ENCODE measurements around the gene LRRK2.
"Not testable (repeated sequence)": the region's sequence is repeated elsewhere in the genome, so short reads cannot be mapped to it uniquely, and the experiment has no call there.

The LRRK2 gene

GRCh38 chr12:40250652-40251051 lies 25.9 kb downstream of the LRRK2 start:
- not testable (repeated sequence) for DNase-seq

DNA sequence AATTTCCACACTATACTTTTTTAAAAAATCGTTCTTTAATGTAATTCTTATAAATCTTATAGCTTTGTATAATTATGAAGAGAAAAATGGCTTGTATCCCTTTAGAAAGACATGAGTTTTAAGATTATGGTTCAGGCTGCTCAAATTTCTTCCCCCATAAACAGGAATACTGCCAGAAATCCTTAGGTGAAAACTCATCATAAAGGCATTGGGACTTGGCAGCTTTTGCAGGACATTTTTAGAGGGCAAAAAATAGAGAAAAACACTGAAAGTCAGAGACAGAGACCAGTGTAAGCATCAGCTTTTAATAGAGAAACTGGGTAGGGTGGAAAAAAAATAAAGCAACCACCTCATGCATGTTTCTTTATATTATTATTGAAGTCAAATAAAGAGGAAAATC lies 29.1 kb downstream of the LRRK2 start:
- DNase-seq: no peak

DNA sequence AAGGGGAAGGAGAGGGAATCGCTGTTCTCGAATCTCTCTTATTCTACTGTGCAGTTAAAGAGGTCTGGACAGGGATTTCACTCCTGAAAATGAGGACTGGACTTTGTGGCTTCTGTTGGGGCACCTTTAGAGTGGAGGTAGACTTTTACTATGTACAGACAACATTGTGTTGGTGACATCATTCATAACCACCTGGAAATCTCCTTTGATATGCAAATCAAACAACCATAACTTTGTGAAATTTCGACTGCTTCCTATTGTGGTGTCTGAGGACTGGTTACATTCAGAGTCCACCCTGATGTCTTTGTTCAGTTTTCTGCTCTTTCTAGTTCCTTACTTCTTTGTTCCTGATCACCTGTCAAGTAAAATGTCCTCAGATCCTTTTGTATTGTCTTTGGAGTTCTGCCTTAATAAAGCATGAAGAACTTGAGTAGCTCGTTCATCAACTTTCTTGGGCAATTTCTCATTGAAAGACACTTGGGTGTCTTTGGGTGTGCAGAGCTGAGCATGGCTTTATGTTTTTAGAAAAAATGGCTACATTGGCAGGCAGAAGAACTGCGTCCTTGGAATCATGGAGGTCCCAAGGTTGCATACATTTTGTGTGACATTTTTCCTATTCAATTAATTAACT lies 29.8 kb downstream of the LRRK2 start:
- no peak for DNase-seq

- DNase-seq: no peak
These were observed 33.6 kb downstream of the LRRK2 start for GRCh38 chr12:40258371-40258770.

- no peak for DNase-seq
These were observed 37.1 kb downstream of the LRRK2 start for GRCh38 chr12:40261937-40262336.

GRCh38 chr12:40262657-40263056 lies 37.9 kb downstream of the LRRK2 start:
- no peak for DNase-seq

- DNase-seq: no peak
These were observed 39.0 kb downstream of the LRRK2 start for GRCh38 chr12:40263616-40264409.

- DNase-seq: no peak
These were observed 47.3 kb downstream of the LRRK2 start for GRCh38 chr12:40271981-40272664.

- no peak for DNase-seq
These were observed 57.1 kb downstream of the LRRK2 start for GRCh38 chr12:40281791-40282364.

DNA sequence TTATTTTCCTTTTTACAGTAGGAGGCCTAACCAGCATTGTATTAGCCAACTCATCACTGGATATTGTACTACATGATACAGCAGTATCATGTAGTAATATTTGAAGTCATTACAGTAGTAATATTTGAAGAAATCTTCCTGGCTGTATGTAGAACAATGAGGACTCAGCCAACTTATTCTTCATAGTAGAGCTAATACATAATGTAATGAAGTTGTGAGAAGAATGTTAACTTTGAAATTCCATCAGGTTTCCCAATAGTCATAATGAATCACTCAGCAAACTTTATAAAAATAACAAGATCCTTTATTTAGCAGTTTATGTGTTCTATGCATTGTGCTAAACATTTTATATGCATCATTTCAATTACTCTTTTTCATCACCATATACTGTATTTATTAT lies 61.8 kb downstream of the LRRK2 start:
- no peak for DNase-seq

GRCh38 chr12:40287369-40287975 lies 62.7 kb downstream of the LRRK2 start:
- DNase-seq: no peak

DNA sequence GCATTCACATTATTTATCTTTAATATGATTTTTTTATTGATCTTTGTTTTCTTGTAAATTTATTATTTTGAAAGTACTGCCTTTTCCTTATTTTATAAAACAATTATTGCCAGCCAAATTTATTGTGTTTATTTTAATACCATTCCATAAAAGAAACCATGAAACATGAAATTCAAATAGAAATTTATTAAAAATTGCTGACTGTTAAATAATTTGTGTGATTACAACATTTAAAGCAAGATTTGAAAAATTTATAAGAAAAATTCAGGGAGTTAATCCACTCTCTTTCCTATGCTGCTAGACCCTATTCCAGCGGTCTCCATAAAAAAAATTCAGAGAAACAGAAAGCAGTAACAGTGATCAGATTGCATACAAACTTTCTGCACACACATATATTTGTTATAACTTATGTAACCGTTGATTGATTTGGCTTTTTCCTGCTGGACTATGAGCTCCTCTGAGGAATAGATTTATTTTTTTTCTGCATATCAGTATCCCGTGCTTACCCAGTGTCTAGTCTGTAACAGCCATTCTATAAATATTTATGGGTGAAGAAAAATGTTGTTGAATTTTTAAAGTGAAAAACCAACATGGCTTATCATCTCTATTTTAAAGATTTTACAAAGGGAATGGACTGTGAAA lies 68.1 kb downstream of the LRRK2 start:
- DNase-seq: no peak

DNA sequence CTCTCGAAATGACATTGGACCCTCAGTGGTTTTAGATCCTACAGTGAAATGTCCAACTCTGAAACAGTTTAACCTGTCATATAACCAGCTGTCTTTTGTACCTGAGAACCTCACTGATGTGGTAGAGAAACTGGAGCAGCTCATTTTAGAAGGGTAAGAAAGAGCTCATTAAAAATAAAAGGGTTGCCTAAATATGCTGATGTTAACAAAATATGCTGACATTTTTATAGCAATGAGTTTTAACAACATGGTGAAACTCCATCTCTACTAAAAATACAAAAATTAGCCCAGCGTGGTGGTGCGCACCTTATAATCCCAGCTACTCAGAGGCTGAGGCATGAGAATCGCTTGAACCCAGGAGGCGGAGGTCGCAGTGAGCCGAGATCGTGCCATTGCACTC lies 73.5 kb downstream of the LRRK2 start:
- no peak for DNase-seq

DNA sequence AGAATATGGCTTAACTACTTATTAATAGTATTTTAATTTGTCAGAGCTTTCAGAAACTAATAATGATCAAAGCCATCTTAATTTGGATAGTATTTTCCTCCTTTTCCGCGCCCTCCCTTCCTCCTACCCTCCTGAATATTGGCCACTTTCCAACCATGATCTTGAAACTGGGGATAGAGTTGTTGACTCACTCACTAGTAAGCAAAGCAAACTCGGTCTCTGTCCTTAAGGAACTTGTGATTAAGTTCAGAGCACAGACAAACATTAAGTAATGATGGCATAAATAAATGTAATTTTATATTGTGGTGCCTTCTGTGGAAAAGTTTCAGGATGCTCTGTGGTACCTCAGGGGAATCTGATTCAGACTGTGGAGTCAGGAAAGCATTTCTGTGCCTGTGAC lies 75.7 kb downstream of the LRRK2 start:
- no peak for DNase-seq

GRCh38 chr12:40309001-40309400 lies 84.2 kb downstream of the LRRK2 start:
- DNase-seq: no peak

DNA sequence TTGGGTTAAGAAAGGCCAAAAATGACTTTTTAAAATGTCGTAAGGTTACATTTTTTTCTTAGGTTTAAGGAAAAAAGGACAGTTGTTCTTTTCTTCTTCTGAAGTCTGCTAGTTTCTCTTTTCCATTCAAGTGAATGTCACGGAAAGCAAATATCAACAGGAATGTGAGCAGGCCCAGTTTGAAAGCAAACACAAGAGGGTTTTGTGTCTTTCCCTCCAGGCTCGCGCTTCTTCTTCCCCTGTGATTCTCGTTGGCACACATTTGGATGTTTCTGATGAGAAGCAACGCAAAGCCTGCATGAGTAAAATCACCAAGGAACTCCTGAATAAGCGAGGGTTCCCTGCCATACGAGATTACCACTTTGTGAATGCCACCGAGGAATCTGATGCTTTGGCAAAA lies 85.4 kb downstream of the LRRK2 start:
- no peak for DNase-seq

DNA sequence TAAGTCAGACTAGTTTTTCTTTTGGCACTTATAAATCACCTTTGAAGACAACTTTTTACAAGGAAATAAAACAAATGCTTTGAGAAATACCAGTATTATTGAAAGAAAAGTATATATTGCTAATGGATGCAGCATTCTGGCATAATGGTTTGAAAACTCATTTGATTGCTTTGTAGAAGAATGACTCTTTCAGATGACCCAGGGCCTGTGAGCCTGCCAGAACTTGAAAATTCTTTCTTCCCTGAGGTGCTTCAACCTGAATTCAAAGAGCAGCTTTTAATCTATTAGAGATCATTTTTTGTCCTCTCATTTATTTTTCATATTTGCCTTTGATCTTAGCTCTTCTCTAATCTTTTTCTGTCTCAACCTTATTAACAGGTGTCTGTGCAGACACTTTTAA lies 87.4 kb downstream of the LRRK2 start:
- no peak for DNase-seq

DNA sequence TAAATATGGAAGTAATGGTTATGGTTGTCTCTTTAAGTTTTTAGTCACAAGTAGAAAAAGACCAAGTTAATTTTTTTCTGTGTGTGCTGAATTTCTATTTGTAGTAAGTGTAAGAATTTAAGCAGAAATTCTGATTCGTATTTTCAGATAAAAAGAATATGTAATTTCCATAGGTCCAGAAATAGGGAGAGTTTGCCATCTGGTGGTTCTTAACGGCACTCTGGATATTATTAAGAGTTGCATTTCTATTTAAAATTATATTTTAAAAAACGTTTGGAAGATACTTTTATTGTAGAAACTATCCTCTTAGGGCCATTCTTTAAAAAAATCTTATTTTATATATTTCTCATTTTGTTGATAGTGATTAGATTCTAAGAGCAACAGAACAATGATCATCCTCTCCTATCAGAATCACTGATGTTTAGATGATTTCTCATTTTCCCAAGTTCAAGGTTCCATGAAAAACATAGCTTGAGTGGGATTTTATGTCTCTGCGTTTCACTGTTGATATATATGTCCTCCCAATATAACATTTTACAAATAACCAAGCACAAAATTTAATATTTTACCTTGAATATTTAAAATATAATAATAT lies 88.3 kb downstream of the LRRK2 start:
- no peak for DNase-seq

DNA sequence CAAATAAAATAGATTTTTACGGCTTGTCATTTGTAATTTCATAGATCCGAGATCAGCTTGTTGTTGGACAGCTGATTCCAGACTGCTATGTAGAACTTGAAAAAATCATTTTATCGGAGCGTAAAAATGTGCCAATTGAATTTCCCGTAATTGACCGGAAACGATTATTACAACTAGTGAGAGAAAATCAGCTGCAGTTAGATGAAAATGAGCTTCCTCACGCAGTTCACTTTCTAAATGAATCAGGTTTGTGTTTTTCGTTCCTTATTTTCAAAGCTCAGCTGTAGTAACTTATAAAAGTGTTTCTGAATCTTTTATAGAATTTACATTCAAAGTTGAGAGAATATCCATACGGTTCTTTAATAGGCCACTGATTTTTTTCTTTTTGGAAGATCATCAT lies 89.1 kb downstream of the LRRK2 start:
- no peak for DNase-seq

- no peak for DNase-seq
These were observed 90.1 kb downstream of the LRRK2 start for GRCh38 chr12:40314927-40315326.

DNA sequence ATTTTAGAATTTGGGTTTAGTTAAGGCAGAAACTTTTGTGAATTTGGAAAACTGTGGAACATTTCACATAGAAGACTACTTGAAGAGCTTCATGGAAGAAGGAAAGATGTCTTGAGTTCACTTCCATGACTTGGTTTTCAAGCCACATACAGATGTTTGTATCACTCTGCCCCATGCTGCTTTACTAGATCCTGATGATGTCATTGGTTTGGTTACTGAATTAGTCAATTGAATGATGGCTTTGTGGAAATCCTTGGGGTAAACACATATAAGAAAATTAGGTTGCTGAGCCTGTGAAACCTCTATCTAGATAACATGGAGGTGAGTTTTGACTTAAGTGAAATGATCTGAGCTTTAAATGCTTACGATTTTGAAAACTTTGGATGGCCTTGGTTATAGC lies 90.6 kb downstream of the LRRK2 start:
- no peak for DNase-seq

DNA sequence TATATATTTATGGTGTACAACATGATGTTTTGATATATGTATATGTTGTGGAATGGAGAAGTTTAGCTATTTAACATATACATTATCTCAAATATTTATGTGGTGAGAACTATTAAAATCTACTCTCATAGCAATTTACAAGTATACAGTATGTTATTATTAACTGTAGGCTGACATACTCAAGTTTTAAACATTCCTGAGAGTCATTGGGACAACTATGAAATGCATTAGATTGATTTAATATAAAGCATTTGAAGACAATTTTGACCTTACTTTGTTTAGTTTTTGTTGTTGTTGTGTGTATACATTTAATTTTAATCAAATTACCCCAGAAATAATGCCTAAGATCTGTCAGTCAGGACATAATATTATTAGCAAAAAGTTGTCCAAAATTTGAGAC lies 99.5 kb downstream of the LRRK2 start:
- DNase-seq: no peak
